Right kidney (tissue), 1 donor: ENCODE data around the gene NAV2.
A peak's percentile ranks its signal among the peaks of the same experiment; 100 is the strongest.
"Not testable (repeated sequence)": the region's sequence is repeated elsewhere in the genome, so short reads cannot be mapped to it uniquely, and the experiment has no call there.

Experiments
- DNase-seq: peaks from one replicate; pipeline ENCODE4 v3.0.0-alpha.2; 2016

NAV2 gene

GRCh38 chr11:20006618-20007017 lies 294.0 kb downstream of the NAV2 start:
- not testable (repeated sequence) for DNase-seq

DNA sequence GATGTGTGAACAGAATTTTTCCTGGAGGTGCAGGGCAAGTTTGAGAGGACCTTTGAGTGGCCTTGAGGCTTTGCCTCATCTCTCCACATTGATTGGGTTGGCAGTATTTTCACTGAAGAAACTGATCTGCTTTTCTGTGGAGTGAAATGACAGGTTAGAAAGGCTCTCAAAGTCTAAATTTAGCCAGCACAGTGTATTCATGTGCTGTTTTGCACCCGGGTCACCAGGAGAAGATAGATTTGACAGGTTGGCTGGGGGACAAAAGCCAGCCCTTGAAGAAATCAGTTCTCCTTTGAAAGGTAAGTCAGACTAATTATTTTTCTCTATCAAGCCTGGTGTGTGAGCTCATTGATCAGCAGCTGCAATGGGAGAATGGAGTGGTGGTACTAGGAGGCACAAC lies 294.7 kb downstream of the NAV2 start:
- DNase-seq = no peak

DNA sequence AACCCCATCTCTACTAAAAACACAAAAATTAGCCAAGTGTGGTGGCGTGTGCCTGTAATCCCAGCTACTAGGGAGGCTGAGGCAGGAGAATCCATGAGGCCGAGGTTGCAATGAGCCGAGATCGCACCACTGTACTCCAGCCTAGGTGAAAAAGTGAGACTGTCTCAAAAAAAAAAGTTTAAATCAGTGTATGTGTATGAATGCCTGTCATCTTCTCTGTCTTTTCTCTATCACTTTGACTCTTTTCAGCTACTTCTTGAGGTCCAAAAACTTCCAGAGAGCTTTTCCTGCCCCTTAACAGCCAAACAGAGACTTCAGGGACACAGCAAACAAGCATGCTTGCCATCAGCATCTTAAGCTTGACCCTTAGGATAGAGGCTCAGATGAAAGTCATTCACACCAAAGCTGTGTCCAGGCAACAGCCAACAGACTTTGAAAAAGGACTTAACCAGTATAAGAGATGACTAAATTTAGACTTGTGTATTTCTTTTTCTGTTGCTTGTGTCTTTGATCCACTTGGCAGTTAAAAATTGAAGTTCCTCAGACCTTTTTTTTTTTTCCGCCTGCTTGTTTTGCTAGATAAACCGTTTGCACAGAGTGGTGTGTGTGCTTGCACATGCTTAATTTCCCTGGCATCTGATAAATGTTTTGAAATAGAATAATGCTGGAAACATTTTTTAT lies 295.7 kb downstream of the NAV2 start:
- DNase-seq = no peak

GRCh38 chr11:20008871-20009644 lies 296.4 kb downstream of the NAV2 start:
- DNase-seq = no peak

- DNase-seq = no peak
These were observed 297.7 kb downstream of the NAV2 start for GRCh38 chr11:20010156-20010850.

DNA sequence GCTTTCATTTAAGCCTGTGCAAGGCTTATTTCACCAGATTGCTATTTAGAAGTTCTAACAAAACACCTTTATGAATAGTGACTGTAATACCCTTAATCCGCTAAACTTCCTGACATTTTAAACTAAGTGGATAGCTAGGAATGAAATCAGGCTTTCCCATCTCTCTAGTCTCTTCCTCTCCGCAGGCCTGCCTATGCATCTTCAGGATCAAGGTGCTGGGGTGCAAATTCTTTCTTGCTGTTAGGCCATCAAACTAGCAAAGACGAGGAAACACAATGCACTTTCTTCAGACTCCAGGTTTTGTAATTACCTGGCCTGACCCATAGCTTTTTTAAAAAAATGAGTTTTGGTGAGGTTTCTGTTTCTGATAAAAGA lies 298.2 kb downstream of the NAV2 start:
- no peak for DNase-seq

DNA sequence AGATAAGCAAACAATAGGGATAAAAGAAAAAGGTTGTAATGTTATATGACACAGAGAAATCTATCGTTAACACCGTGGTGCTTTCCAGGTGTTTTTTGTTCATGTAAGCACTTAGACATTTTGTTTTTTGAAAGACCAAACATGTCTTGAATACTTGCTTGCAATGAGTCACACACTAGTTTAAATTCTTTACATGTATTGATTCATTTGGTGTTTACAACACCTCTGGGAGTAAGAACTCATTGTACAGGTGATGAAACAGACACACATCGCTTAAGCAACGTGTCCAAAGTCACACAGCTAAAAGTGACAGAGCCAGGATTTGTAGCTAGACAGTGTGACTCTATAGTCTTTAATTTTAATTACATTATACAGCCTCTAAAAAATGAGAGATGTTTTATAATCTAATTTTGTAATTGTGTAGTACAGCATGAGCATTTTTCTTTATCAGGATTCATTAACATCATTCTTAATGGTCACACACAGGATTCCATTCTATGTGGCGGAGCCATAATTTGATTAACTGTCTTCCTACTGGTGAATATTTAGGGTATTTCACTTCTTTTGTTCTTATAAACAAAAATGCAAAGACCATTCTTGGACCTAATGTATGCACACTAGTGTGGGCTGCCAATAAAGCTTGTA lies 298.8 kb downstream of the NAV2 start:
- DNase-seq = no peak

- no peak for DNase-seq
These were observed 300.9 kb downstream of the NAV2 start for GRCh38 chr11:20013346-20014066.

DNA sequence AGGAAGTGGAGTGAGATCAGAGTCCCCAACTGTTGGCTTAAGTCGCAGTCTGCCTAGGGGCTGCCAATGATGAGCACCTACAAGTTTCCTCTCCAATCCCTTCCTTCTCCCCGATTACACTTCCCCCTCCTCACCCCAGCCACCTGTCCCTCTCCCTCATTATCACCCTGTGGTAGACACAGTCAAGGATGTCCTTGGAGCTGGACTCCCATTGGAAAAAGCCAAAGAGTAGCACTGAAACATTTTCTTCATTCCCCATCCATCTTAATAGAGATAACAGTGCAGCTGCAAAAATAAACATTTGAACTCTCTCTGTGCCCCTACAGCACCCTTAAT lies 301.4 kb downstream of the NAV2 start:
- no peak for DNase-seq

DNA sequence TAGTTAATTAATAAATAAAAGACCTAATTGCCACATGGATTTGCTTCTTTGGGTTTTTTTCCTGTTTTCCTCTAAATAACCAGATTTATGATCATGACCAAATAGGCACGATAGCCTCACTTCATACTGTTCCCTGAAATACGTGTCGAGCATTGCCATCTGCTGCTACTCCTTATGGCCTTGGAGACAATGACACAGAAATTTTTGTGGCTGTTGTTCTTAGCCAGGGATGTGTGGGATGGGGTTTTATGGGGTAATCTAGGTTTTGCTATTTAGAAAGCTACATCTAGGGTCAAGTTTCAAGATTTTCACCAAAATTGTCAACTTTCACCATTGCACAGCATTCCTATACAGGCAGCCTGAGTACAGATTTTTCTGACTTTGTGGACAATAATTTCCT lies 302.5 kb downstream of the NAV2 start:
- DNase-seq = no peak

DNA sequence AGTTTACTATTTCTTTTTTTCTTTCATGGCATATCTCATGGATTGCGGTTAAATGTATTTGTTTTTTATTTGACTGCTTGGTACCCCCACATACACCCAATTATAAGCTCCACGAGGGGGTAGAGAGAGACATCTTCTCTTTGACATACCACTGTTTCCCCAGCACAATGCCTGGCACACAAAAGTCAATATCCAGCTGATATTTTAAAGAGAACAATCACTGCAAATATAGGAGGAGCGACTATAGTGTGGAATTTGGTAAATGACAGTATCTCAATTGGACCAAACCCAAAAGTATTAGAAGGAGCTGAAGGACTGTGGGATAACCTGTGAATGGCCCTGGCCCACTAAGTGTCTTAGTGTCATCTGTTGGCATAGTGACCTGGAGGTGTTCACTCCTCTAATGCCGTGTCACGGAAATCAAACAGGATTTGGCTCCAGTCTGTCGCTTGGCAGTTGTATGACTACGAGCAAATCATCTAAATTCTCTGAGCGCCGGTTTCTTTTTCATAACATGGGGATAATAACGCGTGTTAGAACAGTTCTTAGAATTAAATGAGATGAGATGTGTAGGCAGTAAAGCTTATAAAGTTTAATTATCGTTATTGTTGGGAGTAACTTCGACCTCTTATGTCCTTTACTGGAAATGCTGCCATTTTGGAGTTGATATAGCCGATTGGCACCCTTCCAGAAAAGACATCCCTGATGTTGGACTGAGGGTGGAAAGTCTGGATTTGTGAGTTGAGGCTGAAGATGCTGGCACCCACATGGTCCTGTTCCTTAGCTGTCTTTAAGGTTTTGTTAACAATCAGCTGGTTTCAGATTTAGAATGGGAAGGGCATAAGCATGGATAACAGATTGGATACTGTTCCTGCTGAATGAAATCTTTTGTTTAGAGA lies 303.1 kb downstream of the NAV2 start:
- no peak for DNase-seq

GRCh38 chr11:20016526-20016925 lies 303.9 kb downstream of the NAV2 start:
- DNase-seq = no peak

GRCh38 chr11:20017320-20017719 lies 304.7 kb downstream of the NAV2 start:
- DNase-seq = no peak

DNA sequence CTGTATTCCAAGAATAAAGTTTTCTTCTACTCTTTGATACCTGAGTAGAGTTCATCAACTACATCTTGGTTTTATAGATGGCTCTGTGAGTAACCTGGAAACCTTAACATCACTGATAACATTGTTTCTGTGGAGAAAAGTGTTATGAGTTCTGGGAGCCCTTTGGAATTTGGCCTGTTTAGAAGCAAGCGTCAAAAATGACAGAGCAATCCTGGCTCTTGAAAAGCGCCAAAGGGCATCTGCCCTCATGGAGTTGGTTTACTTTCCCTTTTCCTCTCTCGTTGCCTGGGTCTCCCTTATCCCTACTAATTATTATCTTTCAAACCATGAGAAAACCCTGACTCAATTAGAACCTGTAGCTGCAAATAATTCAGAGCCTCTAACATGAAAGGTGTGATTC lies 307.6 kb downstream of the NAV2 start:
- no peak for DNase-seq

DNA sequence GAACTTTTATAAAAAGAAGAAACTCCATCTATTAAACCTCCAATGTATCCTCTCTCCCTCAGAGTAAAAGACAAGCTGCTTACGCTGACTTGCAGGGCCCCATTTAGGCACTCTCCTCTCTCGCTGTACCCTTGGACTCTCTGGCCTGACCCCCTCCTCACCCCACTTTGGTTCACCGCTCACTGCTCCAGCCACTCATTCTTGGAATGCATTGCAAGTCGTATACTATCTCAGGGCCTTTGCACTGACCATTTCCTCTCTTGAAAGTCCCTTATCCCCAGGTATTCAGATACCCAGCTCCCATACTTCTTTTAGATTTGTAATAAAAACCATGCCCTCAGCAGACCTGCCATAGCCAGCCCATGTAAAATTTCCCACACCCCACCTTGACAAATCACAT lies 308.1 kb downstream of the NAV2 start:
- DNase-seq = no peak

DNA sequence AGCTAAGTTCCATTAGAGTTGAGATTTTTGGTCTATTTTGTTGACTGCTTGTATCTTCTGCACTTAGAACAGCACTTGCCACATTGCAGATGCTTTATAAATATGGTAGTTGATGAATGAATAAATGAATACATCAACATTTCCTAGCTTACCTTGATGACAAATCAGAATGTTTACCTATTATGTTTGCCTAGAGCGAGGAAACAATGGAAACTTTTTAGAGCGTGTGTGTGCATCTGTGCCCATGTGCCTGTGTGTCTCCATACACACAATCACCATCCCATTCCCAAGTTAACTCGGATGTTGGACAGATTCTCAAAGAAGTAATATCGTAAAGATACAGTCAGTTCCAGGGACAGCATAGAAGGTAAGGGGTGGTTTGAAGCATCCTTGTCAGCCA lies 308.6 kb downstream of the NAV2 start:
- DNase-seq = no peak

- DNase-seq = no peak
These were observed 309.2 kb downstream of the NAV2 start for GRCh38 chr11:20021771-20022362.

DNA sequence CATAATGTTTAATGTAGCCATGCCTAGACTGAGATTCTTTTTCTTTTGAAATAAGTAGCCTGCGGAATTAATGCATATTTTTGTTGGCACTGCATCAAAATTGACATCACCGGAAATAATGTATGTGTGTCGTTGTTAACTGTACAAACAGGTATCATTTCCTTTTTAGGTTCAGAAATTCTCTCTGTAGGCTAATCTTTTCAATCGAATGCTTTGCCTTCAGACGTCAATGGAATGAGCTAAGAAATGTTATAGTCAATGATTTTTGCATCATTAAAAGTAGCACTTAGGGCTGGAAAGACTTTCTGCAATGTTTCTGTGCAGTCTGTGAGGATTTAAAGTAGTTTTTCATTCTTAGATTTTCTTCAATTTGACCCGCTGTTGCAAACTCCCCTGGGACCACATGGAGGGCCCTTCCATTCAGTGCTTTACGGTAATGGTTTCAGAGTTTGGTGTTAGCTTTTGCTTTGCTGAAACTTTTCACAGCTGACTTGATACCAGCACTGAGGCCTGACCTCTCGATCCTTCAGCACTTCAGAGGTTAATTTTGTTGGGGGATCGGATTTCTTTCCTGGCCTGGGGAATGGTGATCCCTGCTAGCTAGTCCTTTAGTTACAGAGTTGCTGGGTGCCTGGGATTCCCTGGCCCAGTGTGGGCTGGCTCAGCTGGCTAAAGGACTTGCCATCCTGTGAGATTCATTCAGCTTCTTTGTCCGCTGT lies 309.9 kb downstream of the NAV2 start:
- peak; percentile 81 for DNase-seq

DNA sequence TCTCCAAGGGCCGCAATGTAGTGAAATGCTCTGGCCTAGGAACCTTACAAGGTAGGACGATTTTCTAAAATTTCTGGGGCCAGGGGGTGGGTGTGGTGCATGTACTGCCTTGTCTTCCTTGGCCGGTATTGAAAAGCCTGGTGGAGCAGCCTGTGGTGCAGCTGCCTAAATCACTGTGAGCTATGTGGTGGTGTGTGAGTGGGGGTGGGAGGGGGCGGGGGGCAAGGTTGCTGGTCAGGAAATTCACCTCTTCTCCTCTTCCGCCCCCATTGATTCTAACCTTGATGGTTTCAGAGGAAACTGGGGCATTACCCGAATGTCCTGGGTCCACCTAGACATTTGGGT lies 310.4 kb downstream of the NAV2 start:
- no peak for DNase-seq

GRCh38 chr11:20024172-20024935 lies 311.7 kb downstream of the NAV2 start:
- DNase-seq = no peak
